Motor neuron (in vitro differentiated cells): Measurements from ENCODE around the gene MYO7B. TPM values are rescaled to one million over a fixed set of nuclear protein-coding genes. Genes with fewer than 3 reads are reported as not detected.
"Not testable (repeated sequence)": the region's sequence is repeated elsewhere in the genome, so short reads cannot be mapped to it uniquely, and the experiment has no call there.

ENCODE experiments used
- ATAC-seq, 8 experiments: fragments of 200-7000 bp; cut with Tn5 transposase; replicated peaks in 6 of 8; 2 replicates each; pipeline ENCODE4 v1.8.0; 2021; ENCODE audit warnings: mild to moderate bottlenecking in 8 of 8, moderate library complexity in 8 of 8
- H3K27ac ChIP-seq, 2 donors: fragments of 250-450 bp; sonication (Bioruptor Pico); 2 replicates each; pipeline ENCODE4 v1.9.0; 2021; ENCODE audit warnings: antibody characterized with exemption in 2 of 2, mild to moderate bottlenecking in 2 of 2, moderate library complexity in 1 of 2
- H3K4me1 ChIP-seq, 2 donors: fragments of 250-450 bp; sonication (Bioruptor Pico); replicated peaks in 1 of 2; 2 replicates each; pipeline ENCODE4 v1.6.1; 2021; ENCODE audit warnings: antibody characterized with exemption in 2 of 2, mild to moderate bottlenecking in 2 of 2, moderate library complexity in 1 of 2
- H3K4me3 ChIP-seq, 5 donors: fragments of 250-450 bp; sonication (Bioruptor Pico); 2 replicates each; pipeline ENCODE4 v1.9.0; 2021; ENCODE audit warnings: antibody characterized with exemption in 5 of 5, mild to moderate bottlenecking in 5 of 5, moderate library complexity in 4 of 5
- WGBS, 10 experiments: fragments of 450-650 bp; shearing (Covaris generic); methylation state at CpG; one replicate each; pipeline ENCODE4 v1.0.0; 2022; 5-methylcytosine and 5-hydroxymethylcytosine counted together
- in situ Hi-C, 9 experiments: fragments of 400-800 bp; cut with MboI; loops; one replicate each; pipeline ENCODE4 v1.15.0; 2021; ENCODE audit warnings: low sequenced_read_pairs in 9 of 9, low pct_unique_long_range_greater_than_20kb in 2 of 9; ENCODE audit not compliant: unreplicated experiment in 9 of 9
- total RNA-seq, 8 experiments: library from RNA; unstranded; fragments of 300-600 nt; gene quantifications; 2 replicates each; pipeline versions ENCODE4 v1.2.3 to v1.2.4, GENCODE V29; 2022

MYO7B gene
- total RNA-seq, 8 experiments from 2014 or later = 0.08 to 1.1 (median 0.36) TPM; not detected in 2

GRCh38 chr2:127527001-127527804, 8.3 kb upstream of the MYO7B start:
- H3K4me1 ChIP-seq = peaks cover 4 to 5% of the 10 kb centered on the region in 2 donors
- WGBS, 10 experiments = 13 to 100% (median 47%) methylated on average over 1 to 10 of the region's 13 CpGs
- in situ Hi-C loops = no loop called here
- H3K4me3 ChIP-seq = peak overlapping the region; percentile 86 to 99 (median 89)
- H3K27ac ChIP-seq = peak overlapping the region; percentile 86 to 93
- ATAC-seq = peak; percentile 1 to 37 (median 23)

DNA sequence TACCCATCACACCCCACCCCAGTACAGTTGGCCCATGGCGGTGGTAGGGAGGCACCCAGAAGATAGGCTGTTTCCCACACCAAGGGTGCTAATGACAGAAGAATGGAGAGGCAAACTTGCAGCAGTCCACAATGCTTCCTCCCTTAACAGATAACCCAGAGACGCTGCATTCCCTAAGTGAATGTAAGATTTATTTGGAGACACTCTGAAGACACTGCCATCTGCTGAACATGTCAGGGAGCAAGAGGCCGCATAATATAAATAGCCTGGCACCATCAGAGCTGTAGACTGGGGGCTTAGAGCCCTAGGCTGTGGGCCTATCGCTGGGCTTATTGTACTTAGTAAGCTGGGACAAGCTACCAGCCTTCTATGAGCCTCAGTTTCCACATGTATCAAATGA, 7.0 kb upstream of the MYO7B start:
- ATAC-seq = no peak
- 83 to 100% (median 90%) methylated on average over 1 to 4 of the region's 4 CpGs; no CpG with 5 or more reads in 7 of the 10 experiments for WGBS, 10 experiments
- Histone ChIP-seq H3K4me3 (no peak overlapping the region), H3K4me1 (peaks cover 4 to 5% of the 10 kb centered on the region in 2 donors), H3K27ac (no peak overlapping the region)
- in situ Hi-C loops = no loop called here

- H3K27ac ChIP-seq, H3K4me3 ChIP-seq, in situ Hi-C loops, H3K4me1 ChIP-seq, ATAC-seq: not testable (repeated sequence)
- WGBS, 10 experiments = 6 to 67% methylated on average over 1 to 2 of the region's 2 CpGs; no CpG with 5 or more reads in 8 of the 10 experiments
These were observed 6.1 kb upstream of the MYO7B start for GRCh38 chr2:127529416-127529815.

DNA sequence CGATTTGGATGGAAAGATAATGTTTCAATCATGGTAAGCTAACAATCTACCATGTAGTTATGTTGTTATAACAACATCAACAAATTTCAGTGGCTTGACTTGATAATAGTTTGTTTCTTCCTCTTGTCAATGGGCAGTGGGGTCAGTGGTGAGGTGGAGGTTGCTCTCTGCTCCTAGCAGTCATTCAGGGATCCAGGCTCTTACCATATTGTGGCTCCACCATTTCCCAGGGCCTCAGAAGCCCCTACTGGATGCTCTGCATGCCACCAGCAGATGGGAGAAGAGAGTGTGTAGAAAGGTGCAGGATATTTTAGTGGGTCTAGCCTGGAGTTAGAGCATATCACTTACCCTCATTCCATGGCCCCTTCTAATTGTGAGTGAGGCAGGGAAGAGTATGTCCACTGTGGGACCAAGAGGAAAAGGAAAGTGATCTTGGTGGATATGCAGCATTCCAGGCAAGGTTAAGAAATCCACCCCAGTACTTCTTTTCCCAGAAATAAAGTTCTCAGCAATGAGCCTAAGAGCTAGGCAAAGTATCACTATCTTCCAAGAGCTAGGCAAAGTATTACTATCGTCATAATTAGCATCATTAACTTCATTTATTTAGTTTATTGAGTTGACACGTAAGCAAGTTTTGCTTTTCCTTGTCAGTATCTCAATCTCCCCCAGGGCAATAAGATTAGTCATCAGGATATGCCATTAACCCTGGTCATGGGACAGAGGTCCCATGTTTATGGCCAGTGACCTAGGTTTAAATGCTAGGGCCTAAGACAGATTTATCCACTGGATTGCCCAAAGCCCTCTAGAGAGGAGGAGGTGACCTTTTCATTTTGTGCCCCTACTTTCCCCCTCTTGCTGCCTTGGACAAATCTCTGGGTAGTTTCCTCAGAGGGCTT, 5.0 kb upstream of the MYO7B start:
- Histone ChIP-seq H3K27ac (no peak overlapping the region), H3K4me3 (no peak overlapping the region), H3K4me1 (peaks cover 4 to 5% of the 10 kb centered on the region in 2 donors)
- in situ Hi-C loops = no loop called here
- ATAC-seq = no peak
- WGBS, 10 experiments = 52 to 94% (median 71%) methylated on average over 1 to 3 of the region's 3 CpGs; no CpG with 5 or more reads in 2 of the 10 experiments

DNA sequence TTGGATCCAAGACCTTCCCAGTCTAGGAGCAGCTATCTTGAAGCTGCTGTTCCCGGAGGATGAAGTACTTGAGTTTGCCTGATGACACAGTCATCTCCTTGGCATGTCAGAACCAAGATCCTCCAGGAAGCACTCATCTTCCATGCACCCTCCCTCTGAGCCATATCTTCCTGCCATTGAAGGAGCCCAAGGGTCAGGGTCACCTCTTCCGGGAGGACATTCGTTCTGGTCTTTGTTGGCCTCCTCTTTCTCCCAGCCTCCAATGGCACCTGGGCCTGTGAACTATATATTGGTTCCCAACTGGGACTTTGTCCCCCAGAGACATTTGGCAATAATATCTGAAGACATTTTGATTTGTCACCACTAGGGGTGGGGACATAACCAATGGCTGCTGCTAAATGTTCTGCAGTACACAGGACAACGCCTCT, 4.2 kb upstream of the MYO7B start:
- in situ Hi-C loops = no loop called here
- H3K27ac ChIP-seq = no peak overlapping the region
- H3K4me3 ChIP-seq = no peak overlapping the region
- H3K4me1 ChIP-seq = peaks cover 4 to 5% of the 10 kb centered on the region in 2 donors
- no peak for ATAC-seq
- 0 to 100% (median 77%) methylated on average over 1 to 3 of the region's 4 CpGs; no CpG with 5 or more reads in 4 of the 10 experiments for WGBS, 10 experiments

DNA sequence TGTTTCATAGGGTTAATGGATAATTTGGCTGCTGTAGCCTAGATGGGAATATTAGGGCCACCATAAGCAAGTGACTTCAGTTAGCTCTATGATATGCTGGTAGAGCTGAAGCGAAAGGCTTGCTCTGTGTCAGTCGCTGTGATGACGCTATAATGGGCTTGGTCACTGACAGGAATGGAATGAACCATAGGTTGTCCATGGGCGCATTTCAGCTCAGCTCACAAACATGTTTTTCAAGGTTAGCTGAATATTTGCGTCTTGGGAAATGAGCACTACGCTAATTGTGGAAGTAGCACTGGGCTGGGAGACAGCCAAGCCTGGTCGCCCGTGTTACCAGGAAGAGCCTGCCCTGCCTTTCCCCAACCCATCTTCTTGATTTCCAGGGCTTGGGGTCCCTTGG, 3.2 kb upstream of the MYO7B start:
- no peak for ATAC-seq
- in situ Hi-C loops = no loop called here
- H3K4me1 ChIP-seq = peaks cover 3% of the 10 kb centered on the region in 2 donors
- no peak overlapping the region for H3K27ac ChIP-seq
- WGBS, 10 experiments = 75 to 100% (median 91%) methylated on average over 1 to 6 of the region's 8 CpGs; no CpG with 5 or more reads in 2 of the 10 experiments
- no peak overlapping the region for H3K4me3 ChIP-seq

DNA sequence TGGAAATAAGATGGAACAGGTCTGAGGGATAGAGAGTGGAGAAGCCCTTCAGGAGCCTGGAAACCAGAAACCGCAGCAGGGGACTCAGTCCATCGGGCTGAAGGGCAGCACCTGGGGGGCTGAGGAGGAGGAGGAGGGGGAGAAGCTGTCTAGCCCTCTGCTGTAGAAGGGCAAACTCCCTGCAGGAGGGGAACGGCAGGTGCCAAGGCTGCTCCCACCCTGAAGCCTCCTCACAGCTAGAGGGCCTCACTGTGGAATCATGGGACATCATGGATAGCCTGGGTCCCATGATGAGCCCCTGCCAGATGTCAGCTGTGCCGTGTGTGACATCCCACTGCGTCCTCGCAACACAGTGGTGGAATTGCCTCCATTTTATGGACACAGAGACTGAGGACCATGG, 435 bp downstream of the MYO7B start:
- H3K4me1 ChIP-seq = no peaks in the 10 kb centered on the region
- no peak for ATAC-seq
- no peak overlapping the region for H3K4me3 ChIP-seq
- H3K27ac ChIP-seq = no peak overlapping the region
- in situ Hi-C loops = no loop called here
- 33 to 53% methylated on average over 1 to 2 of the region's 6 CpGs; no CpG with 5 or more reads in 8 of the 10 experiments for WGBS, 10 experiments

DNA sequence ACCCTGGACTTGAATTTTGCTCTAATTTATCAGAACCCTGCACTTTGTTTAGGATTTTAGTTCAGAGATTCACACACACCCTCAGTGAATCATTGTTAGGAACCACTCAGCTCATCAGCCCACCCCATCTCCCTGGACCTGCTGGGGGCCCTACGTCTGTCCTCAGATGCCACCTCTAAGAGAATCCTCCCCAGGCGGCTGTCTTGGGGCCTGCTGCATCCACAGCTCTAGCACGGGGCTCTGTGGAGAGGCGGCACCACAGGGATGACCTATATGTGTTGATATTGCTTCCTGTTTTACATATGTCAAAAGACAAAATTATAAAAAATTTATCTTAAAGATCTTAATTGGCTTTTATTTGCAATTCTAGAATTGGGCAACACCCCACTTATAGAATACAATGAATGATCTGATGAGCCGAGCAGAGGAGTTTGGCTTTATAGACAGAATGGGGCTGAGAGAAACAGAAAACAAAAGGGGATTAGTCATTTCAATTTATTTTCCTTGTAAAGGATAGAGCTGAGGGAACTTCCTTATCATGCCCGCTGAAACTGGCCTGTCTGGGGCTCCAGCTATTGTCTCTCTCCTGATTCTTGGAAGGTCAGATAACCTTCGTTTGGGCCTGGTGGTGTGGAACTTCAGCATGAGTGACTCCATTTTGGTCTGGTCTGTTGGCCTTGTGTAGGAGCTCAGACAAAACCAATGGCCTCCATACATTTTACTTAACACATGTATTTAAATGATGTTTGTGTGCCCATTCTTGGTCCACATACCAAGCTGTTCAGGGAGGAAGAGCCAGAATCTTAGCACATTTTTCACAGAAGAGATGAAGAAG, 1.4 kb downstream of the MYO7B start:
- H3K4me3 ChIP-seq = no peak overlapping the region
- peak in 3 of 8 experiments; percentile 47 to 57 (median 54) for ATAC-seq
- in situ Hi-C loops = no loop called here
- H3K27ac ChIP-seq = no peak overlapping the region
- 52 to 84% (median 79%) methylated on average over 1 to 6 of the region's 7 CpGs; no CpG with 5 or more reads in 2 of the 10 experiments for WGBS, 10 experiments
- H3K4me1 ChIP-seq = no peaks in the 10 kb centered on the region

DNA sequence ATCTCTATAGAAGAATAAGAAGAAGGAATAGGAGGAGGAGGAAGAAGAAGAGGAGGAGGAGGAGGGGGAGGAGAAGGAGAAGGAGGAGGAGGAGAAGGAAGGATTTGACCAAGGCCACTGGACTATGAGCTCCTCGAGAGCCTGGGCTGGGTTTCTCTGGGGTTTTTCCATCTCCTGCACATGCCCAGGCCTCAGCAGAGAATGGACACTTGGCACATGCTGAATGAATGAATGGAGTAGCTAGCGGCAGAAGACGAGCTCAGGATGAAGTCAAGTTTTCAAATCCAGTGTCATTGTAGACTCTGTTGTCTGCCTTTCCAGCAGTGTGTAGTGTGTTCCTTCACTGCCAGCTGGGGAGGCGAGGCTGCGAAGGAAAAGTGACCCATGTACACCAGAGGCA, 2.2 kb downstream of the MYO7B start:
- H3K4me1 ChIP-seq = no peaks in the 10 kb centered on the region
- ATAC-seq = no peak
- no peak overlapping the region for H3K27ac ChIP-seq
- in situ Hi-C loops = no loop called here
- no peak overlapping the region for H3K4me3 ChIP-seq
- 0 to 87% (median 50%) methylated on average over 1 to 3 of the region's 5 CpGs; no CpG with 5 or more reads in 6 of the 10 experiments for WGBS, 10 experiments

GRCh38 chr2:127541809-127542208, 6.3 kb downstream of the MYO7B start:
- Histone ChIP-seq H3K4me3 (no peak overlapping the region), H3K27ac (no peak overlapping the region), H3K4me1 (no peaks in the 10 kb centered on the region)
- in situ Hi-C loops = no loop called here
- WGBS, 10 experiments = 60 to 100% (median 78%) methylated on average over 1 to 3 of the region's 7 CpGs; no CpG with 5 or more reads in 6 of the 10 experiments
- ATAC-seq = no peak

DNA sequence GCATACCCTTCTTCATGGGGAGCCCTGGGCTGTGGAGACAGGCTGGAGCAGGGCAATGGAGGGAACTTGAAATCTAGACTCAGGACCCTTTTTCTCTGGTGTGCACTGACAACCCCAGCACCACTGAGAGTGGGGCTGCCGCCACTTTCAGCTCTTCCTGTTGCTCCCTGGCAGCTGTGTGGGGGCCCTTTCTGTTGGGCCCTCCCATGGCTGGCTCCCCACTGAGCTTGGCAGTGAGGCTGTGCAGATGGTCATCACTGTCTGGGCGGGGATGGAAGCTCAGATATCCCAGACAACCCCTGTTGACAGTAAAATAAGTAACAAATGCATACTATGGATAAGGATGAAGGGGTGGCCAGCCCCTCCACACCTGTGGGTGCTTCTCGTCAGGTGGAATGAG, 6.7 kb downstream of the MYO7B start:
- 20 to 100% (median 57%) methylated on average over 1 to 3 of the region's 3 CpGs; no CpG with 5 or more reads in 1 of the 10 experiments for WGBS, 10 experiments
- ATAC-seq = no peak
- H3K27ac ChIP-seq = no peak overlapping the region
- in situ Hi-C loops = no loop called here
- H3K4me3 ChIP-seq = no peak overlapping the region
- H3K4me1 ChIP-seq = no peaks in the 10 kb centered on the region

DNA sequence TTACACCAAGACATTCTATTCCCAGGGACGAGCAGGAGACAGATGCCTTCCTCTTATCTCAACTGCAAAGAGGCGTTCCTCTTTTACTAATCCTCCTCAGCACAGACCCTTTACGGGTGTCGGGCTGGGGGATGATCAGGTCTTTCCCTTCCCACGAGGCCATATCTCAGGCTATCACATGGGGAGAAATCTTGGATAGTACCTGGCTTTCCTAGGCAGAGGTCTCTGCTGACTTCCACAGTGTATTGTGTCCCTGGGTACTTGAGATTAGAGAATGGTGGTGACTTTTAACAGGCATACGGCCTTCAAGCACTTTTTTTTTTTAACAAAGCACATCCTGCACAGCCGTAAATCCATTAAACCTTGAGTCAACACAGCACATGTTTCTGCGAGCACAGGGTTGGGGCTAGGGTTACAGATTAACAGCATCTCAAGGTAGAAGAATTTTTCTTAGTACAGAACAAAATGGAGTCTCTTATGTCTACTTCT, 7.6 kb downstream of the MYO7B start:
- H3K27ac ChIP-seq, in situ Hi-C loops, ATAC-seq, H3K4me3 ChIP-seq, H3K4me1 ChIP-seq: not testable (repeated sequence)
- 20 to 74% (median 50%) methylated on average over 1 to 6 of the region's 8 CpGs; no CpG with 5 or more reads in 1 of the 10 experiments for WGBS, 10 experiments
